Endodermal cell (in vitro differentiated cells): Measurements from ENCODE around the gene PPP1R14C. TPM values are rescaled to one million over a fixed set of nuclear protein-coding genes. Genes with fewer than 3 reads are reported as not detected.

Source experiments
- DNase-seq: peaks from one replicate; pipeline ENCODE4 v3.0.0-alpha.2; 2017
- H3K27ac ChIP-seq: 2 replicates; pipeline ENCODE4 v1.5.1; 2013; ENCODE audit warnings: mild to moderate bottlenecking, low read depth, low read length, moderate library complexity
- H3K27me3 ChIP-seq: 2 replicates; pipeline ENCODE4 v1.6.1; 2013; ENCODE audit warnings: mild to moderate bottlenecking, low read length, moderate library complexity; ENCODE audit not compliant: insufficient read depth, control insufficient read depth, poor library complexity, severe bottlenecking
- H3K36me3 ChIP-seq: 2 replicates; pipeline ENCODE4 v1.7.0; 2013; ENCODE audit warnings: mild to moderate bottlenecking, low read length, moderate library complexity; ENCODE audit not compliant: control insufficient read depth, insufficient read depth
- H3K4me1 ChIP-seq: one replicate; pipeline ENCODE4 v1.7.0; 2013; ENCODE audit warnings: low read length; ENCODE audit not compliant: control insufficient read depth, insufficient read depth
- H3K4me3 ChIP-seq: 2 replicates; pipeline ENCODE4 v1.5.1; 2013; ENCODE audit warnings: mild to moderate bottlenecking, low read length, moderate library complexity
- H3K9ac ChIP-seq: 2 replicates; pipeline ENCODE4 v1.6.1; 2013; ENCODE audit warnings: mild to moderate bottlenecking, low read length, moderate library complexity; ENCODE audit not compliant: poor library complexity, severe bottlenecking; ENCODE audit errors: extremely low read depth
- H3K9me3 ChIP-seq: 2 replicates; pipeline ENCODE4 v1.6.1; 2013; ENCODE audit warnings: mild to moderate bottlenecking, low read length, moderate library complexity; ENCODE audit not compliant: control insufficient read depth
- H3K27ac Mint-ChIP-seq: 2 replicates; pipeline ENCODE4 v1.8.0; 2020; ENCODE audit warnings: mixed read lengths
- H3K27me3 Mint-ChIP-seq: 2 replicates; pipeline ENCODE4 v1.8.0; 2021; ENCODE audit warnings: mild to moderate bottlenecking, mixed read lengths; ENCODE audit not compliant: insufficient read depth
- H3K36me3 Mint-ChIP-seq: 2 replicates; pipeline ENCODE4 v1.8.0; 2020; ENCODE audit warnings: low read depth, mixed read lengths
- H3K4me1 Mint-ChIP-seq: 2 replicates; pipeline ENCODE4 v1.8.0; 2020; ENCODE audit warnings: mixed read lengths
- H3K4me3 Mint-ChIP-seq: 2 replicates; pipeline ENCODE4 v1.8.0; 2020; ENCODE audit warnings: mild to moderate bottlenecking, moderate library complexity, mixed read lengths
- H3K9me3 Mint-ChIP-seq: 2 replicates; pipeline ENCODE4 v1.8.0; 2020; ENCODE audit warnings: mild to moderate bottlenecking, mixed read lengths
- CTCF ChIP-seq: fragments of 200-600 bp; sonication (generic); conservative IDR thresholded peaks from 2 replicates; pipeline ENCODE4 v1.5.0; 2021; ENCODE audit warnings: antibody characterized with exemption, mild to moderate bottlenecking
- WGBS, 2 experiments: methylation state at CpG; one replicate each; pipeline versions ENCODE4 v1.1.5 to v1.1.7; 2013; ENCODE audit warnings: missing lambda C conversion rate in 2 of 2, mixed read lengths in 1 of 2; ENCODE audit not compliant: insufficient coverage in 1 of 2, insufficient read length in 1 of 2; 5-methylcytosine and 5-hydroxymethylcytosine counted together
- total RNA-seq, 2 donors: library from RNA; stranded (reverse); fragmentation: NEBNext Ultra II Directional in 1 of 2; extraction: Animal tissue kit (Norgen Biotek cat#: 25700) in 1 of 2; gene quantifications; 2 replicates in 1 of 2; 3 replicates in 1 of 2; pipeline ENCODE4 v1.2.1, GENCODE V29; 2021

The PPP1R14C gene
- total RNA-seq, 2 donors from 2014 or later: 0.20 to 0.29 TPM

GRCh38 chr6:150214310-150214709 lies 71.5 kb downstream of the PPP1R14C start:
- Histone ChIP-seq H3K4me3 (no peak overlapping the region), H3K9me3 (no peaks in the 10 kb centered on the region), H3K36me3 (no peaks in the 10 kb centered on the region), H3K9ac (no peak overlapping the region), H3K27ac (no peak overlapping the region), H3K4me1 (no peaks in the 10 kb centered on the region), H3K27me3 (peaks cover 8% of the 10 kb centered on the region)
- Mint-ChIP-seq H3K36me3 (no peaks in the 10 kb centered on the region), H3K27ac (no peak overlapping the region), H3K4me3 (no peak overlapping the region), H3K9me3 (no peaks in the 10 kb centered on the region), H3K27me3 (peaks cover 13% of the 10 kb centered on the region), H3K4me1 (no peaks in the 10 kb centered on the region)
- DNase-seq: no peak
- no peak for TF ChIP-seq CTCF

- H3K36me3 Mint-ChIP-seq: no peaks in the 10 kb centered on the region
- peaks cover 10% of the 10 kb centered on the region for H3K4me1 Mint-ChIP-seq
- H3K4me3 Mint-ChIP-seq: no peak overlapping the region
- Histone ChIP-seq H3K27ac (no peak overlapping the region), H3K27me3 (no peaks in the 10 kb centered on the region), H3K4me3 (no peak overlapping the region), H3K4me1 (no peaks in the 10 kb centered on the region), H3K9me3 (no peaks in the 10 kb centered on the region), H3K9ac (no peak overlapping the region), H3K36me3 (no peaks in the 10 kb centered on the region)
- no peaks in the 10 kb centered on the region for H3K9me3 Mint-ChIP-seq
- TF ChIP-seq CTCF: no peak
- H3K27ac Mint-ChIP-seq: no peak overlapping the region
- WGBS, 2 experiments: 76 to 85% methylated on average over 3 to 6 of the region's 6 CpGs
- H3K27me3 Mint-ChIP-seq: no peaks in the 10 kb centered on the region
- DNase-seq: no peak
Observed at GRCh38 chr6:150220634-150221551, 78.0 kb downstream of the PPP1R14C start.

- H3K9me3 ChIP-seq: no peaks in the 10 kb centered on the region
- Mint-ChIP-seq H3K9me3 (no peaks in the 10 kb centered on the region), H3K4me3 (no peak overlapping the region), H3K27me3 (peaks cover 5% of the 10 kb centered on the region), H3K27ac (no peak overlapping the region), H3K4me1 (peaks cover 14% of the 10 kb centered on the region), H3K36me3 (no peaks in the 10 kb centered on the region)
- H3K4me3 ChIP-seq: no peak overlapping the region
- H3K4me1 ChIP-seq: no peaks in the 10 kb centered on the region
- no peak overlapping the region for H3K27ac ChIP-seq
- no peaks in the 10 kb centered on the region for H3K36me3 ChIP-seq
- TF ChIP-seq CTCF: peak; percentile 23
- whole genome bisulfite sequencing, 2 experiments: 40 to 68% methylated on average over 1 to 3 of the region's 3 CpGs
- no peaks in the 10 kb centered on the region for H3K27me3 ChIP-seq
- no peak overlapping the region for H3K9ac ChIP-seq
- no peak for DNase-seq
Observed at GRCh38 chr6:150224820-150225219, 82.0 kb downstream of the PPP1R14C start.
